GM12878 (cell line): Measurements from ENCODE around the gene XPNPEP1. TPM values are rescaled to one million over a fixed set of nuclear protein-coding genes. Genes with fewer than 3 reads are reported as not detected.
A peak's percentile ranks its signal among the peaks of the same experiment; 100 is the strongest.

Experiments
- BCL3 ChIP-seq: IDR thresholded peaks from 2 replicates; pipeline ENCODE4 v1.6.1; 2011; ENCODE audit warnings: borderline replicate concordance, low read depth, mild to moderate bottlenecking, moderate library complexity, low read length; ENCODE audit not compliant: insufficient read depth, poor library complexity, severe bottlenecking
- CHD1 ChIP-seq: IDR thresholded peaks from 2 replicates; pipeline ENCODE4 v1.6.1; 2012; ENCODE audit warnings: low read depth, low read length, improper control_type of control experiment
- CREB1 ChIP-seq: IDR thresholded peaks from 2 replicates; pipeline ENCODE4 v1.6.1; 2012; ENCODE audit warnings: low read depth, mild to moderate bottlenecking, inconsistent platforms
- E2F8 ChIP-seq: fragments of 450-650 bp; IDR thresholded peaks from 2 replicates; pipeline ENCODE4 v1.6.1; 2018; ENCODE audit warnings: mild to moderate bottlenecking, low read depth, moderate library complexity; ENCODE audit not compliant: partially characterized antibody
- ESRRA ChIP-seq: IDR thresholded peaks from 2 replicates; pipeline ENCODE4 v1.6.1; 2012; ENCODE audit warnings: mild to moderate bottlenecking, low read length, improper control_type of control experiment
- EZH2 ChIP-seq: IDR thresholded peaks from 2 replicates; pipeline ENCODE4 v1.6.1; 2012; ENCODE audit warnings: low read depth, mild to moderate bottlenecking, control low read depth, inconsistent platforms, low read length, borderline replicate concordance; ENCODE audit not compliant: control insufficient read depth
- KLF5 ChIP-seq: fragments of 450-650 bp; IDR thresholded peaks from 2 replicates; pipeline ENCODE4 v1.6.1; 2014; ENCODE audit warnings: mild to moderate bottlenecking; ENCODE audit not compliant: partially characterized antibody
- NRF1 ChIP-seq: conservative IDR thresholded peaks from 2 replicates; pipeline ENCODE4 v1.6.1; 2011; ENCODE audit warnings: mild to moderate bottlenecking, low read depth, low read length, improper control_type of control experiment
- PBX3 ChIP-seq: IDR thresholded peaks from 2 replicates; pipeline ENCODE4 v1.6.1; 2011; ENCODE audit warnings: mild to moderate bottlenecking, low read depth, low read length, moderate library complexity; ENCODE audit not compliant: insufficient replicate concordance
- PRDM15 ChIP-seq: fragments of 450-650 bp; formaldehyde crosslinking; IDR thresholded peaks from 2 replicates; pipeline ENCODE4 v1.4.0; 2020; ENCODE audit warnings: mild to moderate bottlenecking, moderate library complexity
- RBBP5 ChIP-seq: fragments of 200-600 bp; sonication (generic); conservative IDR thresholded peaks from 2 replicates; pipeline ENCODE4 v1.6.1; 2016
- RELA ChIP-seq: fragments of 450-650 bp; IDR thresholded peaks from 2 replicates; pipeline ENCODE4 v1.8.0; 2014; ENCODE audit warnings: borderline replicate concordance; ENCODE audit not compliant: partially characterized antibody
- REST ChIP-seq: IDR thresholded peaks from 2 replicates; pipeline ENCODE4 v1.6.1; 2012; ENCODE audit warnings: mild to moderate bottlenecking, low read depth, low read length
- SMC3 ChIP-seq: IDR thresholded peaks from 2 replicates; pipeline ENCODE4 v1.6.1; 2011; ENCODE audit warnings: low read length, improper control_type of control experiment, borderline replicate concordance
- polyA plus RNA-seq, 11 experiments: library from polyadenylated mRNA; depleted of rRNA in 4 of 11; unstranded in 6 of 11; stranded (reverse) in 5 of 11; fragments of >200 nt; fragmentation: Nextera tagmentation in 4 of 11; fragmentation: Illumina TruSeq in 1 of 11; extraction: Ambion mirVana in 4 of 11; extraction: Trizol in 1 of 11; gene quantifications; 1 replicate in 1 of 11; 2 replicates in 10 of 11; pipeline versions ENCODE4 v1.2.1 to v1.2.3, GENCODE V29; 2011 to 2016; ENCODE audit warnings: inconsistent platforms in 2 of 11, missing spikeins in 2 of 11, low read depth in 1 of 11
- total RNA-seq, 4 experiments: library from RNA; depleted of rRNA in 3 of 4; stranded (reverse); fragments of >200 nt in 3 of 4; fragmentation: Illumina TruSeq in 1 of 4; extraction: Trizol in 1 of 4; gene quantifications; 2 replicates each; pipeline versions ENCODE4 v1.2.1 to v1.2.3, GENCODE V29; 2013 to 2021

The XPNPEP1 gene
- total and polyA plus RNA-seq, 10 of the 15 experiments (the other 5 are each of a cell fraction or from before 2014, with no cell fraction given): 22.7 to 108 (median 43.5) TPM

GRCh38 chr10:109922976-109923921, at the start of gene XPNPEP1 (continued):
- TF ChIP-seq REST (no peak), RBBP5 (no peak), CREB1 (peak; percentile 90), PRDM15 (CRISPR knock-in tag) (no peak), E2F8 (no peak), CHD1 (no peak; the same call in 1 of the 2 replicates), NRF1 (no peak), EZH2 (no peak), BCL3 (no peak), KLF5 (peak; percentile 52), SMC3 (no peak), PBX3 (peak; percentile 31), RELA (no peak), ESRRA (0 out of 2 replicates have a peak, but pooled peaks have one; percentile 37)
